AG09309 (cell line): Measurements from ENCODE around the gene UBR4.

Source experiments
- DNase-seq: peaks from one replicate; pipeline ENCODE4 v3.0.0-alpha.2; 2010; ENCODE audit warnings: low read depth
- H3K4me3 ChIP-seq: 2 replicates; pipeline ENCODE4 v1.5.1; 2011; ENCODE audit warnings: mild to moderate bottlenecking, low read depth, low read length, moderate library complexity; ENCODE audit not compliant: control insufficient read depth
- CTCF ChIP-seq: IDR thresholded peaks from 2 replicates; pipeline ENCODE4 v1.5.1; 2011; ENCODE audit warnings: mild to moderate bottlenecking, low read depth, low read length, inconsistent platforms; ENCODE audit not compliant: insufficient read depth, control insufficient read depth; ENCODE audit errors: missing control alignments

UBR4 gene

DNA sequence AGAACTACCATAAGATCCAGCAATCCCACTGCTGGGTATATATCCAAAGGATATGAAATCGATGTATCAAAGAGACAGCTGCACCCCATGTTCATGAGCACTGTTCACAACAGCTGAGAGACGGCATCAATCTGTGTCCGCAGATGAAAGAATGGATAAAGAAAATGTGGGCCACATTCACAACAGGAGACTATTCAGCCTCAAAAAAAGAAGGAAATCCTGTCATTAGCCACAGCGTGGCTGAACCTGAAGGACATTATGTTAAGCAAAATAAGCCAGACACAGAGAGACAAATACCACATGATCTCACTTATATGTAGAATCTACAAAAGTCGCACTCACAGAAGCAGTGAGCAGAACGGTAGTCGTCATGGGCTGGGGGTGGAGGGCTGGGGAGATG lies 154.4 kb downstream of the UBR4 start:
- no peak for DNase-seq
- no peak overlapping the region for H3K4me3 ChIP-seq
- TF ChIP-seq CTCF = no peak

- no peak for DNase-seq
- TF ChIP-seq CTCF = no peak
- no peak overlapping the region for H3K4me3 ChIP-seq
These were observed 155.1 kb downstream of the UBR4 start for GRCh38 chr1:19055001-19055400.

DNA sequence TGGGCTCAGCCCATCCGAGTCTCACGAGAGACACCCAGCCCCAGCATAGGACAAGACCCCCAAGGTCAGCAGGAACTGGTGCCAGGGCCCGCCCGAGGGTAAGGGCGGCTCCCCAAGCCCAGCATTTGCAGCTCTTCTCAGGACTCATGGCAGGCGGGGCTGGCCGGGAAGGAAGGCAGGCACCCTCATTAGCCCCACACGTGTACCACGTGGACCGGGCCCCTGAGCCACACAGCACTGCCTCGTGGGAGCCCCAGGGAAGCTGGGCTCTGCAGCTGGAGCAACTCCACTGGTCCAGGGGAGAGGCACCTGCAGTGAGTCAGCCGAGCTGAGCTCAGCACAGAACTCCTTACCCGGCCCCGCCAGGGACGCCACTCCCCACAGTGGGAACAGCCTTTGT lies 155.8 kb downstream of the UBR4 start:
- DNase-seq = no peak
- TF ChIP-seq CTCF = no peak

DNA sequence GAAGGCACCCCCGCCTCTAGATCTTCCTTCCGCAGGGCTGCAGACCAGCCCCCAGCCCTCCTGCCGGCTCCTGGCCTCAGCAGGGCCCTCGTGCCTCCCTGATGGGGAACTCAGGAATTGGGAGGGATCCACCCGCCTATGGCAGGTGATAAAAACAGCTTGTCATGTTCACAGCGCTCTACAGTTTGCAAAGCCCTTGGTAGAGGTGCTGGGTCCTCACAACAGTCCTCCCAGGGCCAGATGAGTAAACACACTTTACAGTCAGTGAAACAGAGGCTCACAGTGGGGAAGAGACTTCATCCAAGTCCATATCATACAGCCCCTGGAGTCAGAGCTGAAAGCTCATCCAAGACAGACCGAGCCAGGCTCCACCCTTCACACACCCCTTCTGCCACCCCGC lies 156.6 kb downstream of the UBR4 start:
- no peak for TF ChIP-seq CTCF
- no peak for DNase-seq
- H3K4me3 ChIP-seq = no peak overlapping the region

More for the DNA sequence above, 155.8 kb downstream of the UBR4 start:
- H3K4me3 ChIP-seq = no peak overlapping the region

DNA sequence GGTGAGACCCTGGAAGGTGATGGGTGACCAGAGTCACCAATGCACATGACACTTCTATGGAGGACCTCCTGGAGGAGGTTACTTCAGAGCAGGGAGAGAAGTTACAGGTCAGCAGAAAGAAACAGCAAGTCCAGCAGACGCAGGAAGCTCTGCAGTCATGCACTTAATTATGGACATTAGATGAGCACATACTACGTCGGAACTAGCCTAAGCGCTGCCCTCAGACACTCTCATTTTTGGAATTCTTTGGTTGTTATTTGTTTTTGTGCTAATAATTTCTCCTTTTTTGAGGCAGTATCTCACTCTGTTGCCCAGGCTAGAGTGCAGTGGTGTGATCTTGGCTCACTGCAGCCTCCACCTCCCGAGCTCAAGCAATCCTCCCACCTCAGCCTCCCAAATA lies 160.3 kb downstream of the UBR4 start:
- no peak for TF ChIP-seq CTCF
- no peak for DNase-seq
- no peak overlapping the region for H3K4me3 ChIP-seq

GRCh38 chr1:19049128-19049768 lies 160.8 kb downstream of the UBR4 start:
- TF ChIP-seq CTCF = no peak
- no peak for DNase-seq

More at GRCh38 chr1:19049128-19049768, 160.8 kb downstream of the UBR4 start:
- no peak overlapping the region for H3K4me3 ChIP-seq
